Hippocampal formation (tissue), 2 donors: ENCODE data around the gene MRPS35.
A peak's percentile ranks its signal among the peaks of the same experiment; 100 is the strongest.

Source experiments
- DNase-seq, 2 donors: peaks; one replicate each; lab custom pipeline; 2025; lab: John Stamatoyannopoulos, UW

MRPS35 gene

GRCh38 chr12:27772328-27773049, 61.9 kb downstream of the MRPS35 start:
- no peak for DNase-seq

DNA sequence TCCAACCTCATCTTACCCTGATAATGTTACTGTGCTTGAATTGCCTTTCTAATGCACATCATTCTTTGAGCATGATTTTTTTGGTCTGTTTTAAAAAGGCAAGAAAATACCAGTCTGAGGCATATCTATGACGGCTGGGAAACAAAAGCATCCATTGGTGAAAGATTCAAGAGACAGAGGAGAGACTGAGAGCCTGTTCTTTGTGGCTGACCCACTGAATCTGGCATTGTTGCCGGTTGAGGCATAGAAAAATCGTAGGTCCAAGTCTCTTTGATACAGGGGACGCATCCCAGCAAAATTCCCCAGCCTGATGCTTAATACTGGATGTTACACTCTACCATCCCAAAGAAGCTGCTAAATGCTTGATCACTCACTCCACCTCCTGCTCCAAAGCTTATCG, 66.5 kb downstream of the MRPS35 start:
- DNase-seq, result peak in 1 of 2 donors; percentile 53

DNA sequence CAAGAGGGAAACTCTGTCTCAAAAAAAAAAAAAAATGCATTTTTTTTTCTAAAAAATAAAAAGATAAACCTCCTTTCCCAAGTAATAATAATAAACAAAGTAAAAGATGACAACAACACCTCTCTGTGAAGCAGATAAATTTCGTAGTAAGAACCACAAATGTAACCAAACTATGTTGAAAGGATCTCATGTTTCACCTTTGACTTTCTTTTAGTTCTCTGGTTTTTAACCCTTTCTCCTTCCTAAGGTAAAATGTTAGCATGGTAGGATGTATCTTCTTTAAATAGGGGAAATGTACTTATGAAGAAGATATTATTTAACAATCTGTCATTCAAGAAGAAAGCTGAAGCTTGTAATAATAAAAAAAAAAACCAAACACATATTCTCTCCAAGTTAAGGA, 67.6 kb downstream of the MRPS35 start:
- DNase-seq, result no peak

DNA sequence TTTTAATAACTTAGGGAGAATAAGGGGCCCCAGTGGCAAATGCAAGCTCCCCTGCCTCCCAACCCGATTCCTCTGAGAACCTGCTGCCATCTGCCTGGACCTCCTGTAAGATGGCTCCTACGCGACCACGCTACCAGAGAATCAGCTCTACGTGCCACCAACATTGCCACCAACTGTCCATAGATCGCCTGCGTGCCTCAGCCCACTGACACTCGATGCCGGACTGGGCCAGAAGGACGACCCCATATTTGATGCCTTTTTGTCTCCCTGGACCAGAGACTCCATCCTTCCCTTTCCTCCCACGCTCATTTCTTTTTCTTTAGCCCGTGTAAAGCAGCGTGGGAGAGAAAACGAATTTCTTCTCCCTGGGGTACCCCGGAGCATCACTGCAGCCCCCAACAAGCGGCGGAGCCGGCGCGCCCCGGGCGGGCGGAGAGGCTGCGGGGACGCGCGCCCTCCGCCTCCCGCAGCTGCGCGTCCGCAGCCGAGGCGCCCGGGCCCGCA, 68.8 kb downstream of the MRPS35 start:
- peak; percentile 48 to 64 for DNase-seq

- peak; percentile 63 to 76 for DNase-seq
Measured at GRCh38 chr12:27779920-27780611, 69.4 kb downstream of the MRPS35 start, which contains the start of the genes KLHL42 and MANSC4. TSS of gene KLHL42 (plus strand) at chr12:27780233. CDS start at chr12:27780331, 98 bp downstream. TSS of gene MANSC4 (minus strand) at chr12:27780236. CDS start at chr12:27771276, 8,960 bp downstream.

DNA sequence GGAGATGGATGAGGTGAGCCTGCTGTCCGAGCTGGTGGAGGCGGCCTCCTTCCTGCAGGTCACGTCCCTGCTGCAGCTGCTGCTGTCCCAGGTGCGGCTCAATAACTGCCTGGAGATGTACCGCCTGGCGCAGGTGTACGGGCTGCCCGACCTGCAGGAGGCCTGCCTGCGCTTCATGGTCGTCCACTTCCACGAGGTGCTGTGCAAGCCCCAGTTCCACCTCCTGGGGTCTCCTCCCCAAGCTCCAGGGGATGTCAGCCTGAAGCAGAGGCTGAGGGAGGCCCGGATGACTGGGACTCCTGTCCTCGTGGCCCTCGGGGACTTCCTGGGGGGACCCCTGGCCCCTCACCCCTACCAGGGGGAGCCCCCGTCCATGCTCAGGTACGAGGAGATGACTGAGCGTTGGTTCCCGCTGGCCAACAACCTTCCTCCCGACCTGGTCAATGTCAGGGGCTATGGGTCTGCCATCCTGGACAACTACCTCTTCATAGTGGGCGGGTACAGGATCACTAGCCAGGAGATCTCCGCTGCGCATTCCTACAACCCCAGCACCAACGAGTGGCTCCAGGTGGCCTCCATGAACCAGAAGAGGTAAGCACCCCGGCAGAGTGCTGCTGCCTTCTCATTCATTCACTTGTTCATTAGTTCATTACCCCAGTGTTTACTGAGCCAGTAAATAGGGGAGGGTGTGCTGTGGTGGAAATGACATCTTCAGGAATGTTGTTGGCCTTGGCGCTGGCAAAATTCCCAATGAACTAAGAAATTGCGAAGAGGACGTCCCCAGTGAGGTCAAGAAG, 70.2 kb downstream of the MRPS35 start:
- DNase-seq, result no peak

GRCh38 chr12:27781680-27782079, 71.0 kb downstream of the MRPS35 start:
- DNase-seq, result no peak

DNA sequence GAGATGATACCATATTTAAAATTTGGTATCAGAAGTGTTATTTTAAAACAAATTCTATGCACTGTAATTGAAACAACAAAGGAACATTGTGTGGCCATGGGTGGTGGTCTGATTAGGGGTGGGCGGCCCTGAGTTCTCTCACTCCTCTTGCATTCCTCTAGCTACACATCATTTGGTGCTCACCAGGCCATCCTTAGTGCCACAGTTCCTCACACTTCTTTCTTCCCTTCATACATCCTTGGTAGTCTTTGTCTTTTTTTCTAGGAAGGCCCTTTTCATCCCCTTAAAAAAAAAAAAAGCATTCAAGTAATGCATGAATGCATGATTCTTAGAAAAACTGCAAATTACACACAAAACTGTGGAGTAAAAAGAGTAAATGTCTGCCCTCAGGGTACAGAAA, 71.8 kb downstream of the MRPS35 start:
- no peak for DNase-seq

- no peak for DNase-seq
Measured at GRCh38 chr12:27785882-27786570, 75.4 kb downstream of the MRPS35 start.

DNA sequence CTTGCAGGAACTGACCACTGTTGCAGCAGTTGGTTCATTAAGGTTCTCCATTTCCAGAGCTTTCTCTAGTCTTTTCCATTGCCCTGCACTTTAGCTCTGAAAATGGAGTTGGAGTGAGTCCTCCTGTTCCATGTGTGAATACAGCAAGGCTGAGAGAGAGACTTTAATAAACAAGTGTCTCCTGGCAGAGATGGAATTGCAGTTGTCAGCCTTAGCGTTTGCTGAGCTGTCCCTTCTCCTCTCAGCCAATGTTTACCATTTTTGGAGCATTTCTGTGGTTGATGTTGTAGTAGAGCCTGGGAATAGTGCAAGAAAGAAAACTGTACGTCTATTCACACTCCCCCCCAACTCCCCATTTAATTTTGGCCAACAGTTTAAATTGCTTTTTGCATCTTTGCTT, 76.9 kb downstream of the MRPS35 start:
- no peak for DNase-seq

GRCh38 chr12:27790179-27790578, 79.5 kb downstream of the MRPS35 start:
- DNase-seq, result no peak

GRCh38 chr12:27794818-27795584, 84.4 kb downstream of the MRPS35 start:
- no peak for DNase-seq

- DNase-seq, result no peak
Measured at GRCh38 chr12:27796128-27796527, 85.5 kb downstream of the MRPS35 start.

DNA sequence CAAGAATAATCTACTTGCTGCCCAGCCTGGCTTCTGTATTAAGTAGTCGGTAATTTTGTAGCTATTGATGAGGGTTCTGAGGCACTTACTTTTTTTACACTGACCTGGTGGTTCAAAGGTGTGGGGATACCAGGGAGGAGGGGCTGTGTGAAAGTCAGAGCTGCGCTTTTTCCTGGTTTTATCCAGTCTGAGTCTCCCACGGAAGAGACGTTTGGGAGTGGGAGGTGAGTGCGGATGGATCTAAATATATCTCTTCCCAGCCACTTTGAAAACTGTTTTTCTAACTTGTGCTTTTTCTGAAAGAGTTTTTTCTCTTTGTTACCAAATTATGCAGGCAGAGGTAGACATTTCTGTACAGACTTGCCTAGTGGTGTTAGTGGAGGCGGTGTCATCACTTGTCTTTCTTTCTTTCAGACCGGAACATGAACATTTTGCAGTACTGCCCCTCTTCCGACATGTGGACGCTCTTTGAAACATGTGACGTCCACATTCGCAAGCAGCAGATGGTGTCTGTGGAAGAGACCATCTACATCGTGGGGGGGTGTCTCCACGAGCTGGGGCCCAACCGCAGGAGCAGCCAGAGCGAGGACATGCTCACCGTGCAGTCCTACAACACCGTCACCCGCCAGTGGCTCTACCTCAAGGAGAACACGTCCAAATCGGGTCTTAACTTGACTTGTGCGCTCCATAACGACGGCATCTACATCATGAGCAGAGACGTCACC, 86.8 kb downstream of the MRPS35 start:
- no peak for DNase-seq

DNA sequence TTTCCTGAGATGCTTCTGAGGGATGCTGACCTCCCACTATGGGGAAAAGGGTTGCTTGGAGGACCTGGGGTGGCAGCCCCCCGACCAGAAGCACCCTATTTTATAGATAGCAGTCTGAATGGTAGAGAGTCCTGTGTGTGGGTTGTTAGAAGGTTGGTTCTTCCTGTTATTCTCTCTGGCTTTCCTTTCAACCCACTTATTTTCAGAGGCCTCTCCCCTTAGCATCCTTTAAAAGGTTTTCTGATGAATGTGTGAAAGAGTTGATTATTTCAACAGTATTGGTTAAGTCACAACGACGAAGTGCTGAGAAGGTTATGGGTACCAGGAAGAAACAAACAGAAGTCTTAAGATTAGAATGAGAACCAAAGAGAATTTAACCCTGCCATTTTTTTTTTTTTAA, 90.2 kb downstream of the MRPS35 start:
- DNase-seq, result no peak

- DNase-seq, result no peak
Measured at GRCh38 chr12:27801630-27802029, 91.0 kb downstream of the MRPS35 start.

- no peak for DNase-seq
Measured at GRCh38 chr12:27802511-27802910, 91.9 kb downstream of the MRPS35 start.

GRCh38 chr12:27802936-27803335, 92.3 kb downstream of the MRPS35 start:
- no peak for DNase-seq

DNA sequence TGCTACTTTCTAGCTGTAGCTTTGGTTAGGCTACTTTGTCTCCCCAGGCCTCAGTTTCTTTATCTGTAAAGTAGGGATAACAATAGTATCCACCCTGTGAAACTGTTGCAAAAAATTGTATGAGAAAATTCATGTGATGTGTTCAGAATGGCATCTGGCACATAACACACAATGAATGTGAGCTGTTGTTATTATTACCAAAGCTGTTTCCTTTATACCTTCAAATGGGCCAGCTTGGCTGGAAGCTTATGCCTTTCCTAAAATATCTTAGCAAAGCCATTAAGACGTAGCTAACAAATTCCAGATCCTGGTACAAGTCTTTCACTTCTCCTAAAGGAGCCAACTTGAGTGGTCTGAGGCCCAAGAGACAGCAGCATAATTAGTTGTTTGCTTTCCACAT, 94.6 kb downstream of the MRPS35 start:
- no peak for DNase-seq
